ENCODE data around the gene AQP6.

Gene AQP6

DNA sequence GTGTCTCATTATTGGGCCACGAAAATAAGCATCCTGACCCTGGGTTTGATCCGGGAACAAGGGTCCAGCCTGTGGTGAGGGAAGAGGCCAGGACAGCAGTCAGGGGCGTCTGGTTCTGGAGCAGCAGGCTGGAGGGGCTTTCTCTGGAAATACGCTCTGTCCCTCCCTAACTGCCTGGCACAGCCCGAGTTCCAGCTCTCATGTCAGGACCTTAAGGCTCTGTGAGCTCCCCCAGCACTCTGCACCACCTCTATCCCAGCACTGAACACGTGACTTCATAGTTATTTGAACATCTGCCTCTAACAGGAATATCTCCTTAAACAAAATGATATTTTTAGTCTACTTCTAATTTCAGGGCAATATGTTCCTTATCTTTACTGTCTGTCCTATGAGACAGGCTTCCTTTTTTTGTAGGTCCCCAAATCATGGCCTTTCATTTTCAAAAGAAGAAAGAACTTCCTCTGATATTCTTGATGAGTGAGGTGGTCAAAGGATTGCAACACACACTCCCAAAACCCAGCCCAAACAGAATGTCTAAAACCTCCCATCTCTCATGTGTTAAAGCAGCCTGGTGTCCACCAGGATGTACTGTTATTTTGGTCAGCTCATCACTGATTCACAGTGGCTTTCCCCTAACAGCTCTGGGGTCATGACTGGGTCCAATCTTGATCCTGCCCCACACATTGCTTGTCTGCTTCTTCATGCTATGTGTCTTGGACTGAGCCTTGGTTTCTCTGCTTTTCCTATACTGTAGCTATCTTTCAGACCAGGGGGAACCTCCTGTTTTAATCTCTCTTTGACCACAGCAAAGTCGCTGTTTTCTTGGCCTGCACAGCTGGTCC, 9.7 kb downstream of the AQP6 start:
- Histone ChIP-seq H3K18ac (ENCODE audit: low read length) (no peak overlapping the region), H3K14ac (ENCODE audit: low read length) (no peak overlapping the region), H2AFZ (ENCODE audit: low read length) (no peak overlapping the region), H2BK120ac (ENCODE audit: low read depth, low read length) (no peak overlapping the region), H3K36me3 (replicated peaks in 1 of 2; ENCODE audit: control insufficient read depth in 2 of 2, insufficient read depth in 2 of 2, low read length in 2 of 2) (peaks cover 4 to 26% of the 10 kb centered on the region in 2 donors), H3K4me2 (ENCODE audit: insufficient read depth, low read length, poor library complexity, severe bottlenecking) (no peak overlapping the region), H3K4me3 (ENCODE audit: low read length in 2 of 2) (no peak overlapping the region), H3K4me1 (ENCODE audit: control insufficient read depth in 2 of 2, insufficient read depth in 1 of 2, low read depth in 1 of 2, low read length in 2 of 2) (peaks cover 0 to 26% of the 10 kb centered on the region in 2 donors), H3K27me3 (ENCODE audit: control insufficient read depth in 3 of 3, insufficient read depth in 3 of 3, low read depth in 1 of 3, low read length in 3 of 3) (no peaks in the 10 kb centered on the region), H3K23ac (ENCODE audit: low read depth, low read length, poor library complexity) (no peak overlapping the region), H2AK5ac (ENCODE audit: low read depth, low read length) (no peak overlapping the region), H3K4ac (ENCODE audit: low read length) (no peak overlapping the region), H4K91ac (ENCODE audit: low read depth, low read length, poor library complexity) (no peak overlapping the region), H3K9me3 (replicated peaks in 1 of 2; ENCODE audit: control insufficient read depth in 2 of 2, insufficient read depth in 1 of 2, low read depth in 1 of 2, low read length in 2 of 2) (no peaks in the 10 kb centered on the region), H2BK15ac (ENCODE audit: low read length) (no peak overlapping the region), H4K8ac (ENCODE audit: low read depth, low read length) (no peak overlapping the region), H3K9ac (ENCODE audit: low read depth, low read length, poor library complexity) (no peak overlapping the region), H3K79me1 (ENCODE audit: low read depth, low read length) (no peaks in the 10 kb centered on the region), H2BK5ac (ENCODE audit: low read length) (no peak overlapping the region), H3K27ac (replicated peaks; ENCODE audit: low read length) (no peak overlapping the region), H2BK12ac (ENCODE audit: low read length) (no peak overlapping the region)
- WGBS, 2 donors (ENCODE audit: extremely low coverage in 2 of 2, insufficient read length in 2 of 2, insufficient replicate concordance in 1 of 2) = no CpG with 5 or more reads among the region's 7 CpGs
- DNase-seq (ENCODE audit: low spot score) = no peak

DNA sequence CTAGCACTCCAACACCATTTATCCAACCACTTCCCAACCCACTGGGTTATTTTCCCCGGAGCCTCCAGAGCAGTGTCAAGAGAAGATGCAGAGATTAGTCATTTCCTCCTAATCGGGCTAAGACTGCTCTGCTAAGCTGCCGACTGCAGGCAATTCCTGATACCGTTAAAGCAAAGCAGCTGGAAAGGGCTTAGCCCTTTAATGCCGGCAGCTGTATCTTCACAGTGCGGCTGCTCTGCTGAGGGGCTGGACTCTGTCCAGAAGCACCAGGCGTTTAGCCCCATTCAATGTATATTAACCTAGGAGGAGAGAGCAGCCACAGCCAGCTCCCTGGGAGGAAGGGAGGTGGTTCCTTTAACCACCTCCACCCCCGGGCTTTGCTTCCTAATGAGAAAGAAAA, 11.1 kb downstream of the AQP6 start:
- no peak overlapping the region for H3K9ac ChIP-seq (ENCODE audit: low read depth, low read length, poor library complexity)
- H3K4me2 ChIP-seq (ENCODE audit: insufficient read depth, low read length, poor library complexity, severe bottlenecking) = peak overlapping the region; percentile 19
- WGBS, 2 donors (ENCODE audit: extremely low coverage in 2 of 2, insufficient read length in 2 of 2, insufficient replicate concordance in 1 of 2) = no CpG with 5 or more reads among the region's 8 CpGs
- no peak overlapping the region for H2BK120ac ChIP-seq (ENCODE audit: low read depth, low read length)
- DNase-seq (ENCODE audit: low spot score) = no peak
- no peak overlapping the region for H3K4ac ChIP-seq (ENCODE audit: low read length)
- no peak overlapping the region for H3K4me3 ChIP-seq (ENCODE audit: low read length in 2 of 2)
- H3K9me3 ChIP-seq (replicated peaks in 1 of 2; ENCODE audit: control insufficient read depth in 2 of 2, insufficient read depth in 1 of 2, low read depth in 1 of 2, low read length in 2 of 2) = no peaks in the 10 kb centered on the region
- H3K27ac ChIP-seq (replicated peaks; ENCODE audit: low read length) = peak overlapping the region; percentile 11
- H2BK12ac ChIP-seq (ENCODE audit: low read length) = no peak overlapping the region
- H2AFZ ChIP-seq (ENCODE audit: low read length) = no peak overlapping the region
- no peak overlapping the region for H3K14ac ChIP-seq (ENCODE audit: low read length)
- H3K27me3 ChIP-seq (ENCODE audit: control insufficient read depth in 3 of 3, insufficient read depth in 3 of 3, low read depth in 1 of 3, low read length in 3 of 3) = no peaks in the 10 kb centered on the region
- H4K8ac ChIP-seq (ENCODE audit: low read depth, low read length) = no peak overlapping the region
- no peak overlapping the region for H2BK5ac ChIP-seq (ENCODE audit: low read length)
- H3K23ac ChIP-seq (ENCODE audit: low read depth, low read length, poor library complexity) = no peak overlapping the region
- peaks cover 0 to 23% of the 10 kb centered on the region in 2 donors for H3K4me1 ChIP-seq (ENCODE audit: control insufficient read depth in 2 of 2, insufficient read depth in 1 of 2, low read depth in 1 of 2, low read length in 2 of 2)
- H2AK5ac ChIP-seq (ENCODE audit: low read depth, low read length) = no peak overlapping the region
- H3K36me3 ChIP-seq (replicated peaks in 1 of 2; ENCODE audit: control insufficient read depth in 2 of 2, insufficient read depth in 2 of 2, low read length in 2 of 2) = peaks cover 13 to 40% of the 10 kb centered on the region in 2 donors
- peak overlapping the region; percentile 1 for H3K18ac ChIP-seq (ENCODE audit: low read length)
- no peak overlapping the region for H4K91ac ChIP-seq (ENCODE audit: low read depth, low read length, poor library complexity)
- H3K79me1 ChIP-seq (ENCODE audit: low read depth, low read length) = no peaks in the 10 kb centered on the region
- no peak overlapping the region for H2BK15ac ChIP-seq (ENCODE audit: low read length)

DNA sequence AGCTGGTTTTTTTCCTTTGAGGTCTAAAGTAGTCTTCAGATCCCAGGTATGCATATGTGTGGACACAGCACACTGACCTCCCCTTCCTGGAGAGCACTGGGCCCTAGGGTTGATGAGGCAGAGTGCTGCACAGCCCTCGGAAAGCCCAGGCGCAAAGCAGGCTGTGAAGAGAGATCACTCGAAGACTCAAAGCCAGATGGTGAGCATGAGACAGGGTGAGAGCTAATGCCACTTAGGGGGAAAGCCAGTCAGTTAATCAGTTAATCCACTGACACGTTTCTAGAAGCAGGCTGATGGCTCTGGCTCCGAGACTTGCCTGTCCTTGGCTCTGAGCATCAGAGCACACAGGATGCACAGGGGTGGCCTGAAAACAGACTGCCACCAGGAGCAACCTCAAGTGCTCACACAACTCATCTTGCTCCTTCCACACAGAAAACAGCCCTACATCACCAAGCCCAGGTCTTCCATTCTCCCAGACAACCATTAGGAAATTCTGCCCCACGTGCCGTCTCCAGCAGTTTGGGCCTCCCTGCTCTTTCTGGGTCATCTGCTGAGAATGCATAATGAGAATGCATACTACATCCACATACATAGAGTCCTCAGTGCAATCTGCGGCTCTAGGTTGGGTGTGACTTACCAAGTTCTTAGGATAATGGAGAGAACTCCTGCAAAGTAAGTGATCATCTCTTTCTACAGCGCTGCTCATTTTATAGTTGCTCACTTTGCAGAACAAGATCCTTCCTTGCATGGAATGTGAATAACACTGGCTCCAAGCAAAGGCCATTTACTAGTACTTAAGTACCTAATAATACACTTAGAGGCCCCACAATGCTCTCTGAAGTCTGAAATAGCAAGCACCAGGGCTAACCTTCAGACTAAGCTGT, 12.0 kb downstream of the AQP6 start:
- peak overlapping the region; percentile 76 for H4K91ac ChIP-seq (ENCODE audit: low read depth, low read length, poor library complexity)
- no peak overlapping the region for H3K4ac ChIP-seq (ENCODE audit: low read length)
- no peak for DNase-seq (ENCODE audit: low spot score)
- no peaks in the 10 kb centered on the region for H3K79me1 ChIP-seq (ENCODE audit: low read depth, low read length)
- H3K27me3 ChIP-seq (ENCODE audit: control insufficient read depth in 3 of 3, insufficient read depth in 3 of 3, low read depth in 1 of 3, low read length in 3 of 3) = no peaks in the 10 kb centered on the region
- no peak overlapping the region for H3K4me3 ChIP-seq (ENCODE audit: low read length in 2 of 2)
- no peak overlapping the region for H4K8ac ChIP-seq (ENCODE audit: low read depth, low read length)
- no peaks in the 10 kb centered on the region for H3K9me3 ChIP-seq (replicated peaks in 1 of 2; ENCODE audit: control insufficient read depth in 2 of 2, insufficient read depth in 1 of 2, low read depth in 1 of 2, low read length in 2 of 2)
- no peak overlapping the region for H3K4me2 ChIP-seq (ENCODE audit: insufficient read depth, low read length, poor library complexity, severe bottlenecking)
- H3K36me3 ChIP-seq (replicated peaks in 1 of 2; ENCODE audit: control insufficient read depth in 2 of 2, insufficient read depth in 2 of 2, low read length in 2 of 2) = peaks cover 14 to 48% of the 10 kb centered on the region in 2 donors
- no peak overlapping the region for H3K9ac ChIP-seq (ENCODE audit: low read depth, low read length, poor library complexity)
- no peak overlapping the region for H2BK5ac ChIP-seq (ENCODE audit: low read length)
- H3K23ac ChIP-seq (ENCODE audit: low read depth, low read length, poor library complexity) = no peak overlapping the region
- peak overlapping the region; percentile 63 for H3K18ac ChIP-seq (ENCODE audit: low read length)
- no CpG with 5 or more reads among the region's 9 CpGs for WGBS, 2 donors (ENCODE audit: extremely low coverage in 2 of 2, insufficient read length in 2 of 2, insufficient replicate concordance in 1 of 2)
- no peak overlapping the region for H3K14ac ChIP-seq (ENCODE audit: low read length)
- H2AFZ ChIP-seq (ENCODE audit: low read length) = no peak overlapping the region
- no peak overlapping the region for H2BK12ac ChIP-seq (ENCODE audit: low read length)
- H2BK120ac ChIP-seq (ENCODE audit: low read depth, low read length) = no peak overlapping the region
- peaks cover 0 to 19% of the 10 kb centered on the region in 2 donors for H3K4me1 ChIP-seq (ENCODE audit: control insufficient read depth in 2 of 2, insufficient read depth in 1 of 2, low read depth in 1 of 2, low read length in 2 of 2)
- no peak overlapping the region for H2AK5ac ChIP-seq (ENCODE audit: low read depth, low read length)
- H2BK15ac ChIP-seq (ENCODE audit: low read length) = no peak overlapping the region
- H3K27ac ChIP-seq (replicated peaks; ENCODE audit: low read length) = peak overlapping the region; percentile 35

DNA sequence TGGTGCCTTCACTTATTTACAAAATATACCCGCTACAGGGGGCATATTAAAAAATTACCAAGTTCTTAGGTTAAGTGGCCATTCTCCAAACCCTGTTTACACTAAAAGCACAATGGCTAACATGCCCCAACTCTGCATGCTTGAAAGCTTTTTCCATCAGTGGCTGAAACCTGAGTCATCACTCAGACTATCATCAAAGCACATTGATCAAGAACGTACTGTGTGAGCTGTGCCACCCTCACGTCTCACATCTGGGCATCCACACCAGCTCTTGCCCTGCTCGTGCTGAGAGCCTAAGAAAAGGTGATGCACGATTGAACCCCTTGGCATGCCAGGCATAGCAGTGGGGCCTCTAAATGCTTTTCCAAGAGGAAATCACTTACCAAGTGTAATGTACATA, 13.2 kb downstream of the AQP6 start:
- Histone ChIP-seq H3K4me2 (ENCODE audit: insufficient read depth, low read length, poor library complexity, severe bottlenecking) (no peak overlapping the region), H2BK15ac (ENCODE audit: low read length) (no peak overlapping the region), H3K27me3 (ENCODE audit: control insufficient read depth in 3 of 3, insufficient read depth in 3 of 3, low read depth in 1 of 3, low read length in 3 of 3) (no peaks in the 10 kb centered on the region), H3K9ac (ENCODE audit: low read depth, low read length, poor library complexity) (no peak overlapping the region), H3K79me1 (ENCODE audit: low read depth, low read length) (no peaks in the 10 kb centered on the region), H2AK5ac (ENCODE audit: low read depth, low read length) (no peak overlapping the region), H3K23ac (ENCODE audit: low read depth, low read length, poor library complexity) (no peak overlapping the region), H3K14ac (ENCODE audit: low read length) (no peak overlapping the region), H3K27ac (replicated peaks; ENCODE audit: low read length) (no peak overlapping the region), H3K9me3 (replicated peaks in 1 of 2; ENCODE audit: control insufficient read depth in 2 of 2, insufficient read depth in 1 of 2, low read depth in 1 of 2, low read length in 2 of 2) (no peaks in the 10 kb centered on the region), H4K8ac (ENCODE audit: low read depth, low read length) (no peak overlapping the region), H4K91ac (ENCODE audit: low read depth, low read length, poor library complexity) (no peak overlapping the region), H3K4me3 (ENCODE audit: low read length in 2 of 2) (no peak overlapping the region), H3K18ac (ENCODE audit: low read length) (no peak overlapping the region), H3K36me3 (replicated peaks in 1 of 2; ENCODE audit: control insufficient read depth in 2 of 2, insufficient read depth in 2 of 2, low read length in 2 of 2) (peaks cover 19 to 61% of the 10 kb centered on the region in 2 donors), H2BK120ac (ENCODE audit: low read depth, low read length) (no peak overlapping the region), H3K4me1 (ENCODE audit: control insufficient read depth in 2 of 2, insufficient read depth in 1 of 2, low read depth in 1 of 2, low read length in 2 of 2) (peaks cover 0 to 10% of the 10 kb centered on the region in 2 donors), H2BK12ac (ENCODE audit: low read length) (no peak overlapping the region), H2AFZ (ENCODE audit: low read length) (no peak overlapping the region), H2BK5ac (ENCODE audit: low read length) (no peak overlapping the region), H3K4ac (ENCODE audit: low read length) (no peak overlapping the region)
- no CpG with 5 or more reads among the region's 5 CpGs for WGBS, 2 donors (ENCODE audit: extremely low coverage in 2 of 2, insufficient read length in 2 of 2, insufficient replicate concordance in 1 of 2)
- no peak for DNase-seq (ENCODE audit: low spot score)

All from neuronal stem cell (in vitro differentiated cells).